Measurements from ENCODE around the gene ANXA7.
"Not testable (repeated sequence)": the region's sequence is repeated elsewhere in the genome, so short reads cannot be mapped to it uniquely, and the experiment has no call there.

Gene ANXA7

DNA sequence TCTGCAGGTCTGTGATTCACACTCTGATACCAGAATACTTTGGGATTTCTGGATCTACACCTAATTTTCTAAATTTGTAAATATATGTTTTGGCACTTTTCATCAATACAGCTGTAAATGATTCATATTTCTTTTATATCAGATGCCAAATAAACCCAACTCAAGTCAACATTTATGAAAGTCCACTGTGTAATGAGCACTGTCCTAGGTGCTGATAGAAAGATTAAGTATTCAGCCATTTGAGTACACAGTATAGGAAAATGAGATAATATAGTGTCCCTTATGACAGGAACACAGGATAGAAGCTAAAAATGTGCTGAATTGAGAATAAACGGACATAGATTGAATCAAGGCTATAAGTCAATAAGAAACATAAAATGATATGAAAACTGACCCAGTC, 6.4 kb downstream of the ANXA7 start:
- DNase-seq = no peak

DNA sequence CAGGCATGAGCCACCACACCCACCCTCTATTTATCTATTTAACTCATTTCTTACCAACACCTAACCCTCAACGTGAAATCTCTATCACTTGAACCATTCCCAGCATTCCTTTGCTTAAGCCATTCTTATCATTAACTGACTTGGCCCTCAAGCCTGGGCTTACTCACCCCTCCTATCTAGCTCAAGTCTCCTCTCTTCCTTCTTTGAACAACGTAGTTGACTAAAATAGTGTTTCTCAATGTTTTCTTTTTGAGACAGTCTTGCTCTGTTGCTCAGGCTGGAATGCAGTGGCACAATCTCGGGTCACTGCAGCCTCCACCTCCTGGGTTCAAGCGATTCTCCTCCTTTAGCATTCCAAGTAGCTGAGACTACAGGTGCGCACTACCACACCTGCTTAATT, 7.0 kb downstream of the ANXA7 start:
- no peak for DNase-seq

DNA sequence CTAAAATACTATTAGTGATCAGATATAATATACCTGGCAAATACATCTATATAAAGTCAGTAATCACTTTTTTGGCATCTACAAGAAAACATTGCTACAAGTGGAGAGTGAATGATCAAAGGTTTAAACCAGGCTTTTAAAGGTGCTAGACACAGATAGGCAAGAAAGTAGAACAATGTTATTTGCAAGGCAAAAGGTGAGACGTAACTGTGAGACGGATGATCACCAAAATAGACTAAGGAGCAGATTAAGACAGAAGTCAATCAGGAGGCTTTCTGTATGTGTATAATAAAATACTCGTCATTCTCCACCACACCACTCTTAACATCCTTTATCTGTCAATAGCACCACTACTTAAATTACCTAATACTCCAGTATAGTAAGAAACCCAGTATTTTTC, 8.3 kb downstream of the ANXA7 start:
- DNase-seq = no peak

DNA sequence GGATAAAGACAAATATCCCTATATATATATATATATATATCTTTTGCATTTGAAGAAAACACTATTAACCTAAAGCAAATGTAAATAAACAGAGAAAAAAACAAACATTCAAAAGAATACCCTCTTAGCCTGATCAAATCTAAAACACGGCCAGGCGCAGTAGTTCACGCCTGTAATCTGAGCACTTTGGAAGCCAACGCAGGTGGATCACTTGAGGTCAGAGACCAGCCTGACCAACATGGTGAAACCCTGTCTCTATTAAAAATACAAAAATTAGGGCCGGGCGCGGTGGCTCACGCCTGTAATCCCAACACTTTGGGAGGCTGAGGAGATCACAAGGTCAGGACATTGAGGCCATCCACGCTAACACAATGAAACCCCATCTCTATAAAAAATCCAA, 9.2 kb downstream of the ANXA7 start:
- DNase-seq = no peak

DNA sequence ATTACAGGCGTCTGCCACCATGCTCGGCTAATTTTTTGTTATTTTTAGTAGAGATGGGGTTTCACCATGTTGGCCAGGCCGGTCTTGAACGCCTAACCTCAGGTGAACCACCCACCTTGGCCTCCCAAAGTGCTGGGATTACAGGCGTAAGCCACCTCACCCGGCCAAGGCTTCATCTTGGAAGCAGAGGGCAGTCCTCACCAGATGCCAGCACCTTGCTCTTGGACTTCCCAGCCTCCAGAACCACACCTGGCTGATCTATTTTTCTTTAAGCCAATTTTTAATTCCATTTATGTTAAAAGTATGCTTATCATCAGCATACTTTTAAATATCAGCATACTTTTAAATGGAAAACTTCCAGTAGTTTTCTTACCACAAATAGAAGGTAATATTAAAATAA, 12.2 kb downstream of the ANXA7 start:
- DNase-seq = no peak

DNA sequence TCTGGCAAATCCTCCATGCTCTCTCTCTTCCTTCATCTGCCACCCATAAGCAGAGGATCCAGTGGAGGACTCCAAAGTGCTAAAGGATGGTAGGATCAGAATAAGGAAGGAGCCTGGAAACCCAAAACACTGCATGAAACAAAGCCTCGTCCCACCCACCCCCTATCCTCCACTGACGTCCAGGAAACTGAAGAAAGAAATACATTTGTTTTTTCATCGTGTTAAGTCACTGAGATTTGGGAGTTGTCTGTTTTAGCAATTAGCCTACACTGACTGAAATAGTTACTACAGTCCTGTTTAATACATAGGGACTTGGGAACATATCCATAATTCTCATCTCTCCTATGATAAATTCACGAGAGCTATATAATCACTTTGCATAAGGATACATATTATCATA, 14.8 kb downstream of the ANXA7 start:
- DNase-seq = no peak

DNA sequence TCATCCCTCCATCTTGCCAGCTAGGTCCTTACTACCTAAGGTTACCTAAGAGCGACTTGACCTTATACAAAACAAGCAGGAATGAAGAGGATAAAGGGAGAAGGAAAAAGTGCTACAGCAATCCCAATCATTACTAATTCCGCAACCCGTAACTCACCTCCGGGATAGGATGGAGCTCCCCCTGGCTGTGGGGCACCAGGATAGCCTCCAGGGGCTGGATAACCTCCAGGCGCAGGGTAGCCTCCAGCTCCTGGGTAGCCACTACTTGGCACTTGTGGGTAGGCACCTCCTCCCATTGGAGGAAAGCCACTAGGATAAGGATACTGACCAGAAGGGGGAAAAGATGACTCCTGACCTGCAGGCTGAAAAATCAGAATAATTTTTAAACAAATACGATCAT, 15.8 kb downstream of the ANXA7 start:
- DNase-seq = no peak

DNA sequence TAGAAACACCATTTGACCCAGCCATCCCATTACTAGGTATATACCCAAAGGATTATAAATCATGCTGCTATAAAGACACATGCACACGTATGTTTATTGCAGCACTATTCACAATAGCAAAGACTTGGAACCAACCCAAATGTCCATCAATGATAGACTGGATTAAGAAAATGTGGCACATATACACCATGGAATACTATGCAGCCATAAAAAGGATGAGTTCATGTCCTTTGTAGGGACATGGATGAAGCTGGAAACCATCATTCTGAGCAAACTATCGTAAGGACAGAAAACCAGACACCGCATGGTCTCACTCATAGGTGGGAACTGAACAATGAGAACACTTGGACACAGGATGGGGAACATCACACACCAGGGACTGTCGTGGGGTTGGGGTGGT, 19.5 kb downstream of the ANXA7 start:
- not testable (repeated sequence) for DNase-seq

DNA sequence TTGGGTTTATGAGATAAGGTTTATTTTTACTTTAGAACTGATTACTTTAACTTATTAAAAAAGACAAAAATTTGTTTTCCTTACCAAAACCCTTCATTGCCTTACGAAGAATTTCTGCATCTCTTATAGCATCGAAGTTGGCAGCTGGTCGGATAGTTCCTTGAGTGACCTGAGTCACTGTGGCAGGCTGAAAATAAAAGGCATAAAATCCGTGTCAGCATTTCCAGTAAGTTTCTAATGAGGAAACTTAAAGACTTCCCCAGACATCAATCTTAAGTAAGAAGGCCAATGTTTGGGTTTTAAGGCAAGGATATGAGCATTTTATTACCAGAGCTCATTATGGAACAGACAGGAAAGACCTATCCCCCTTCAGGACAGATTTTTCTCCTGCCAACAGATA, 25.6 kb downstream of the ANXA7 start:
- DNase-seq = no peak

DNA sequence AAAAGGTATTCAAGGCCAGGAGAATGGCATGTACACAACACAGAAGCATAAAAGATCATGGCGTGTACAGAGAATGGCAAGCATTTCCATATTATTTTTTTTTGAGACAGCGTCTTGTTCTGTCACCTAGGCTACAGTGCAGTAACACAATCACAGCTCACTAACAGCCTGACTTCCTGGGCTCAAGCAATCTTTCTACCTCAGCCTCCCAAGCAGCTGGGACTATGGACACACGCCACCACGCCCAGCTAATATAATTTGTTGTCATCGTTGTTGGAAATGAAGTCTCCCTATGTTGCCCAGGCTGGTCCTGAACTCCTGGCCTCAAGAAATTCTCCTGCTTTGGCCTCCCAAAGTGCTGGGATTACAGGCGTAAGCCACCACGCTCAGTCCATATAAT, 27.3 kb downstream of the ANXA7 start:
- no peak for DNase-seq

DNA sequence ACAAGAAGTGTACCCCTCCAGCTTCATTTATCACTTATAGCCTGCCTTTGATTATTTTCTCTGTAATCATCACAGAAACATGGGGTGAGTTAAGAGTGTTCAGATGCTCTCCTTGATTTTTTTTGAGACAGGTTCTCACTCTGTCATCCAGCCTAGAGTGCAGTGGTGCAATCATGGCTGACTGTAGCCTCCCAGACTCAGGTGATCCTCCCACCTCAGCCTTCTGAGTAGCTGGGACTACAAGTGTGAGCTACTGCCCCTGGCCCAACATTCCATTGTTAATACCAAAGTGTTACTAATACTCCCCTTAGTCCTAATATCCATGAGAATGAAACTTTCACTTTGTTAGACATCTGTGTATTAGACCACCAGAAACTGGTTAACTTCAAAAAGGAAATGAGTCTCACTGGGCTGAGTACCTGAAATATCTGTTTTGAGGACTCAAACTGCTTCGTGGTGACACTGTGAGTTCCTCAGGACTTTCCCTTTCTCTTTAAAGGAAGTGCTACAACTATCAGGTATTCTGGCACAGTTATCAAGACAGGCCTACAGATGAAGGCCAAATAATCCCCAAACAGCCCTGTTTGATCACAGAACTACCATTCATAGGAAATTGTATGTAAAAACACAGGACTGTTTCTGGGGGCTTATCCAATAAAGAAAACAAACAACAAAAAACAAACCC, 34.7 kb downstream of the ANXA7 start:
- DNase-seq = no peak

DNA sequence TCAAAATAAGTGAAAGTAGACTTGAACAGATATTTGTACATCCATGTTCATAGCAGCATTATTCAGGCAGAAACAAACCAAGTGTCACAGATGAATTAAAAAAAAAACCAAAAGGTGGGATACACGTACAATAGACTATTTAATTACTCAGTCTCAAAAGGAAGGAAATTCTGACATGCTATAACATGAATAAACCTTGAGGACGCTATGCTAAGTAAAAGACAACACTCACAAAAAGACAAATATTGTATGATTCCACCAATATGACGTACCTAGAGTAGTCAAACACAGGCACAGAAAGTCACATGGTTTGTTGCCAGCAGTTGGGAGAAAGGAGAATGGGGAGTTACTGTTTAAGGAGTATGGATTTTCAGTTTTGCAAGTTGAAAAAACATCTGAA, 37.2 kb downstream of the ANXA7 start:
- DNase-seq = no peak

DNA sequence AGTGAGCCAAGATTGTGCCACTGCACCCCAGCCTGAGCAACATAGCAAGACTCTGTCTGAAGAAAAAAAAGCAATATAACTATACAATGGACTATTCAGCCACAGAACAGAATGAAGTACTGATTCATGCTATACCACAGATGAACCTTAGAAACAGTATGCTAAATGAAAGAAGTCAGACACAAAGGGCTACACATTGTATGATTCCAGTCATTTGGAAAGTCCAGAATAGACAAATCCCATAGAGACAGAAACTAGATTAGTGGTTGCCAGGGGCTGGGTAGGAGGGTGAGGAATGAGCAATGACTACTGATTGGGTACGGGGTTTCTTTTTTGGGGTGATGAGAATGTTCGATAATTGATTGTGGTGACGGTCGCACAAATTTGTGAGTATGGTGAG, 45.6 kb downstream of the ANXA7 start:
- DNase-seq = no peak

DNA sequence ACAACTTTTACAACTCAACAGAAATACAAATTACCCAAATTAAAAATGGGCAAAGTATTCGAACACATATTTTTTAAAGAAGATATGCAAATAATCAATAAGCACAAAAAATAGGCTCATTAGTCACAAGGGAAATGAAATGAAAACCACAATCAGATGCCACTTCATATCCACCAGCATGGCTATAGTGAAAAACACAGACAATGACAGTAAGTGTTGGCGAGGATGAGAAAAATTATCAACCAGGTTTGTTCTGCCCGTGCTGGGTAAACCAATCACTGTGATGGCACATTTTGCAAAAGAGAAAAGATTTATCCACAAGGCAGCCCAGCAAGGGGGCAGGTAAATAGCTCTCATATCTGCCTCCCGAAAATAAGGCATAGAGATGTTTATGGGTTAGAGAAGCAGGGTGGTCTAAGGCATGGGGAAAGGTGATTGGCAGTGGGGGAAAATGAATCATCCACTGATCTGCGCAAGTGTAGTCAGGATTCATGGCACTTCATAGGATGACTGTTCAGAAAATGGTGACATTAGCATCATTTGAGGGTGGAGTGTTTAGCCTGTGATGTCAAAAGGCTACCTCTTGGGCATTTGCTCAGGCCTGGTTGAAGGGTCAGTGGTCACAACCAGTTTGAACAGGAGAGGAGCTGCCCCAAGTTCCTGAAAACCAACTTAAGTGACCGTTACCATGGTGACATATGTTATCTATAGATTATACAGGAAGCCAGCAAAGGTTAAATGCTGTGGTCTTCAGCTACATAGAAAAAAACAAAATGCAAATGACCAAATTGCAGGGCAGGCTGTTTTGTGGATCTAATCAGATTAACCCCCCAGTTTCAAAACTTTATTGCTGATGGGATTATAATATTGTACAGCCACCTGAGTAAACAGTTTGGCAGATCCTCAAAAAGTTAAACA, 47.2 kb downstream of the ANXA7 start:
- no peak for DNase-seq

DNA sequence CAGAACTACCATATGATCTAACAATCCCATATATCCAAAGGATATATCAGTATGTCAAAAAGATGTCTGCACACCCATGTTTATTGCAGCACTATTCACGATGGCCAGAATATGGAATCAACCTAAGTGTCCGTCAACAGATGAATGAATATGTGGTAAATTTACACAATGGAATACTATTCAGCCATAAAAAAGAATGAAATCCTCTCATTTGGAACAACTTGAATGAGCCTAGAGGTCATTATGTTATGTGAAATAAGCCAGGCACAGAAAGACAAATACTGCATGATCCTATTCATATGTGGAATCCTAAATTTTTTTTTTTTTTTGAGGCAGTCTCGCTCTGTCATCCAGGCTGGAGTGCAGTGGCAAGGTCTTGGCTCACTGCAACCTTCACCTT, 48.9 kb downstream of the ANXA7 start:
- no peak for DNase-seq

DNA sequence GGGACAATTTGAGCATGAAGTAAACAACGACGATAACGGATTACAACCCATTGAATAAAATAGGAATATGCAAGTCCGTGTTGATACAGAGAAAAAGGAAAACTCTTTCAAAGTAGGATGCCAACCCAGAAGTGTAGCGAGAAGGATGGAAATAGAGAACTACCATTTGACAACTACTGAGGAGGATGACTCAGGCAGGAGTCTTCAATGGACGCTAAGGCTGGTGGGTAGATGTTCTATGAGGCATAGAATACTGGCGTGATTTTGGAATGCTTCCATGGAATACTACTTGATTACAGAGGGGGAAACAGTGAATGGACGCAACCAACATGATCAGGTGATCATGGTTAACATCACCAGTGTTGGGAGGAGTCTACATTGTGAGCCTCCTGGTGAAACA, 54.4 kb downstream of the ANXA7 start:
- no peak for DNase-seq

DNA sequence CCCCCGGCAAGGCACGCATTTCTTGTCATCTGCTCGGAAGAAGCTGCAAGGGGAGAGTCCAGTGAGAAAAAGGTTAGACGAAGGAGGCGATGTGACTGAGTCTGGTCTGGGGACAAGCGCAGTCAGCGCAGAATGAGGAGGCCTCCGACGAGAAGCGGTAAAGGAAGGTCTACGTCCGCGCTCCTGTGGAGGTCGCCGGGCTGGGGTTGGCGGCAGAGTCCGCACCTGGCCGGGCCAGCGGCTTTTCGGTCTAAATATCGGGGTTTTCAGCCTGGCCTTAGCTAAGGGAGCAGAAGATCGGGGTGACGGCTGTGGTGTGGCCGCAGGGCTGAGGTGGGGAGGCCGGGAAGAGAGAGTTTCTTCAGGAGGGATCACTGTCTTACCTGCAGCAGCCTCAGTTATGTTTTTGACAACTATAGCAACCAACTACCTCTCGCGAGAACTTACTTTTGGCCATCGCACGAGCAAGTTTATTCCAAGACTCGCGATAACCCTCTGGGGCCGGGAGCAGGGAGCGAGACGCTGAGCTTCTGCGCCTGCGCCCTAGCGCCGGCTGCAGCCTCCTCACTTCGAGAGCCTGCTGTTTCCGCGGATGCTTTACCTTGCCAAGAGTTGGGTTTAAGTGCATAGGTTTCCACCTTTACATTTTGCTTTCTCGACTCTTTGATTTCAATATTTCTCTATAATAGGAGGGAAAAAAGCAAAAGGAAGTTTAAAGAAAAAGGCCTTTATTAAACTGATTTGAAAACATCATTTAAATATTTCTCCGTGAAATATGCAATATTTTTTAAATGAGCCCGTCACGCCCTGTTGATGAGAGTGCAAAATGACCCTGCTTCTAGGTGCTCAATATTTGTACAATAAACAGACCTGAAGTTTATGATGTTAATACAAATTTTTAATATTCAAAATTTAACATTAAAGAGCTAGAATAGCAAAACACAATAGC, 55.3 kb downstream of the ANXA7 start, which contains the start of gene CFAP70:
Gene CFAP70, minus strand, starts transcription at position 534 of the 949 bp plus-strand sequence. CDS start 4,068 bp downstream, outside the sequence.
- DNase-seq = peak; percentile 85 to 87

DNA sequence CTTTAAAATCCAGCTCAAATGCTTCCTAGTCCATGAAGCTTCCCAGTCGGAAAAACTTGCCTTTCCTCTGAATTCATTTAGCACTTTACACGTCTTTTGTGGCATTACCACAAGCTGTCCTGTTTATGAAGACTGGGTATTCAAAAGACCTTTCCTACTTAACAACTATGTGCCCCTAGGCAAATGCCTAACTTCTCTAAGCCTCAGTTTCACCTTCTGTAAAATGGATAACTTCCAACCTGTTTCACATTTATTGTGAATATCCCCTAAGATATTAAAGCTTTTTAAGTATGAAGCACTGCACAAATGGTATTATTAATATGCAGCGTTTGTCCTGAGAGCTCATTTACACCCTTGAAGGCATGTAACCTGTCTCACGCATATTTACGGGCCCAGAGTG, 56.0 kb downstream of the ANXA7 start:
- no peak for DNase-seq

DNA sequence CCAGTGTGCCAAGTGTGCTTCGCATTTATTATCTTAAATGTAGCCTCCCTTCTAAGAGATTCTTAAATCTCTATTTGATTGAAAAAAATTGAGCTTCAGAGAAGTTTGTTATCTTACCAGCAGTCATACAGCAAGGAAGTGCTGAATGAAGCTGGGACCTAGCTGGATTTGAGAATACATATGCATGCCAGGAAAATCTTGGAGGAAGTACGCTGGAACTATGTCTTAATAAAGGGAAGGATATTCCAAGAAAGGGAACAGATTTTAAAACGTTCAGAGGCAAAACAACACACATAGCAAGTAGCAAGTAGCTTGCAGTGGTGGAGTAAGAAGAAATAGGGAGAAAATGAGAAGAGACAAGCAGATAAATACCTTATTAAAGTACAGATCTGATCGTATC, 56.7 kb downstream of the ANXA7 start:
- DNase-seq = no peak

DNA sequence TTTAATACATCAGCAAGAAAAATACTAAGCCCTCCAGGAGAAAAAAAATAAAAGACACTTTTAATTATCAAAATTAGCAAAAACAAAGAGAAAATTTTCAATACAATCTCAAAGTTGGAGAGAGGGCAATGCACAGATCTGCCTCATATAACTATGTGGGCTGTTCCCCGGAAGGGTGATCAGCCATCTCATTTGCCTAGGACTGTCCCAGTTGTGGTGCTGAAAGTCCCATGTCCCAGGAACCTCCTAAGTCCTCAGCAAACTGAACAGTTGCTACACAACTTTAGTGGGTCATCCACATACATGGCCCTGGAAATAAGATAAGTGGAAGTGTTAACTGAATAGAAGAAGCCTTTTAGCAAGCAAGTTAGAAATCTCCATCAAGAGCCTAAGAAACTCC, 69.6 kb downstream of the ANXA7 start:
- DNase-seq = no peak

DNA sequence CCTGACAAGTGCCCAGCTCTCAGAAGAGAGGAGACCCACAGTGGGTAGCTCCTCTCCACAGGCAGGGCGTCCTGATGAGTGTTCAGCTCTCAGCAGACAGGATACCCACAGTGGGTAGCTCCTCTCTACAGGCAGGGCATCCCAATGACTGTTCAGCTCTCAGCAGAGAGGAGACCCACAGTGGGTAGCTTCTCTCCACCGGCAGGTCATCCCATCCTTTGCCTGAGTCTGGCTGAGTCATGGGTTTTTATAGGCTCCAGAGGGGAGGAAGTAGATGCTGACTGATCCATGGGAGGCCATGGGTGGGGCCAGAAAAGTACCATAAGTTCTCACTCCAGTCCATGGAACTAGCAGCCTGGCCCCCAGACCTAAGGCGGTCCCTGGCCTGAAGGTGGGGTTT, 73.7 kb downstream of the ANXA7 start:
- DNase-seq = no peak

DNA sequence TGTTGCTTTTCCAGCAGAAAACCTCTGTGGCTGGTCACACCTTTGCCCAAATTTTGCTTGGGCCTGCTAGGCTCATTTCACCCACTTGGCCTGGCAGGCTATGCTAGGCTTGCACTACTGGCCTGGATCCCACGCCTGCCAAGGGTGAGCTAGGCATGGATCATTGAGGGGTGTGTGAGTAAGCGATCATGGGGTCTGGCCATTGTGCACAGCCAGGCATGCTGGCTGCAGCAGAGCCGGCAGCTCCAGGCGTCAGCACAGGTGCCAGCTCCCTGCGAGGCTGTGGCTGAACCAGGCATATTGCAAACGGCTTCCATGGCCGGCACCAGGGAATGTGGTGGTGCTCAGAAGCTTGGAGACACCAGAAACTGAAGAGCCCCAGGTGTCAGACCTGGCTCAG, 74.4 kb downstream of the ANXA7 start:
- no peak for DNase-seq

DNA sequence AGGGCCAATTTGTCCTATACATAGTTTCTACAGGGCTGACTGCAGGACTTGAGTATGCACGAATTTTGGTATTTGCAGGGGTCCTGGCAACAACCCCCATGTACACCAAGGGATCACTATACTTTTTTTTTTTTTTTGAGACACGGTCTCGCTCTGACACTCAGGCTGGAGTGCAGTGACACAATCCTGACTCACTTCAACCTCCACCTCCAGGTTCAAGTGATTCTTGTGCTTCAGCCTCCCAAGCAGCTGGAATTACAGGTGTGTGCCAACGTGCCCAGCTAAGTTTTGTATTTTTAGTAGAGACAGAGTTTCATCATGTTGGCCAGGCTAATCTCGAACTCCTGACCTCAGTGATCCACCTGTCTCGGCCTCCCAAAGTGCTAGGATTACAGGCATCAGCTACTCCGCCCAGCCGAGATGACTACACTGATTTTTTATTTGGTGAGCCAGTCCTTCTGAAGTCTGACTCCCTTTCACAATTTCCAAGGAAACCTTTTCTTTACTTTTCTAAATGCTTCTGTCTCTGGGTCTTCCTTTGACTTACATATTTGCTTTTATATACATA, 75.0 kb downstream of the ANXA7 start:
- DNase-seq = no peak

Data from activated CD4-positive, alpha-beta T cell treated with anti-CD3 and anti-CD28 coated beads, Interleukin-2, amount 50 U/mL, for 4 hours (primary cell).